Measurements from ENCODE around the gene DUSP1. TPM values are rescaled to one million over a fixed set of nuclear protein-coding genes. Genes with fewer than 3 reads are reported as not detected.
A peak's percentile ranks its signal among the peaks of the same experiment; 100 is the strongest.

Gene DUSP1
- total RNA-seq, 1 donor from 2014 or later, result 101 TPM

DNA sequence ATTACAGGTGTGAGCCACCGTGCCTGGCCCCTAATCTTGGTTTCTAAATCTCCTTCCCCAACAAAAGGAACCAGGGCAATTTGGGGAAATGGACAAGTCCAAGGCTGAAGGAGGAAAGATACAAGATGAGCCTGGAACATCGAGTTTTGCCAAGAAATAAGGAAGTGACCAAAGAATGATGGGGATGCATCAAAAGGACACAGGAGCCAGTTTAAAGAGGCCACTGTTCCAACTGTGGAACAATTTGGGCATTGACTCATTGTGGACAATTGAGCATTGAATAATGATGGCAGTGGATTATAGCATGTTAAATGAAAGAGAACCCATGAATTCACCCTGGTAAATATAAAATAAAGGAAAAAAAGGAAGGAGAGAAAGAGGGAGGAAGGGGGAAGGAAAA lies 47.5 kb downstream of the DUSP1 start:
- ATAC-seq, result no peak

DNA sequence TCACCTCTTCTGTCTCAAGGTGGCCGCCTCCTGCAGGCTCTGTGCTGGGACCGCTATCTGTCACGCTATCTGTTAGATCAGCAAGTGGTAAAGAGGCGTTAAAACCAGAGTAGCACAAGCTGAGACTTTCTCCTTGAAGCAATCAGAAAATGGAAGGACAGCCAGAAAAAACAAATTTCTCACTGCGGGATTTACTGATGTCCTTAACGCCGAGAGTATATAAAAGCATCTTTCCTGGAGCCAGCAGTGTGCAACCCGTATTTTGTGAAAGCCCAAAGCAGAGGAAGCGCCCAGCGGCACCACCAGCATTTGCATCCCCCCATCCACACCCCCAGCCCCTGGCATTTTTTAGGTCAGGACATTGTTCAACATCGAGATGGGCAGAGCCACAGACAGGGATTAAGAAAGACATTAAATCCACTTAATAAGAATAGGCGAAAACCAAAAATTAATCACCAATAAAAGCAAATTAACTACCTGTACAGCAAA lies 48.6 kb downstream of the DUSP1 start:
- ATAC-seq, result no peak

DNA sequence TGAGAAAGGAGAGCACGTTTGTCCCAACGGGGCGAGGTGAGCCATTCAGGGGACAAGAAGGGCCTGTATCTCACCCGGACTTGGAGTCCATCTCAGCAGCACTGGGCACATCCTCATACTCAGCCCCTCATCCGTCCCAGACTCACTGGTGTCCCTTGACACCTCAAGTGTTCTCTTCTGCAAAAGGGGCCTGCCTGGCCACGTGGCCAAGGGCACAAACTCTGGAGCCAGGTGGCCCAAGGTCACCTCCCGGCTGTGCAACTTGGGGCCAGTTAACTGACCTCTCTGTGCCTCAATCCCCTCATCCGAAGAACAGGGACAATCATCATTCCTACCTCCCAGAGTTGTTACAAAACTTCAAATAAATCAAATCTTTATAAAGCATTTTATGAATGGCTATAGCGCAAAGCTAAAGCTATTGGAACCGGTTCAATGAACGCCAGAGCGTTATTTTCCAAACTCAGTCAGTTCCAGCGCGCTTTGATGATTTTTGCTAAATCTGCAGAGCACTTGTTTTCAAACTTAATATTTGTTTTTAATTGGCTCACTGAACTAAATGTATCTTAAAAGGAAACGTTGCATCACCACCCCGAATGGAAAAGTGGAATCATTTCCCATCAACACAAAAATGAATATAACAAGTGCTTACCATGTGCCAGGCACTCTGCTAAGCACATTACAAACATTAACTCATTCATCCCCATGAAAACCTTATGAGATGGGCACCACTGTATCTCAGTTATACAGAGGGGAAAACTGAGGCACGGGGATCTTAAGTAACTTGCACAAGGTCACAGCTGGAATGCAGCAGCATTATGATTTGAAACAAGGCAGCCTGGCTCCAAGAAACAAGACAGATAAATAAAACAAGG lies 49.3 kb downstream of the DUSP1 start:
- no peak for ATAC-seq

DNA sequence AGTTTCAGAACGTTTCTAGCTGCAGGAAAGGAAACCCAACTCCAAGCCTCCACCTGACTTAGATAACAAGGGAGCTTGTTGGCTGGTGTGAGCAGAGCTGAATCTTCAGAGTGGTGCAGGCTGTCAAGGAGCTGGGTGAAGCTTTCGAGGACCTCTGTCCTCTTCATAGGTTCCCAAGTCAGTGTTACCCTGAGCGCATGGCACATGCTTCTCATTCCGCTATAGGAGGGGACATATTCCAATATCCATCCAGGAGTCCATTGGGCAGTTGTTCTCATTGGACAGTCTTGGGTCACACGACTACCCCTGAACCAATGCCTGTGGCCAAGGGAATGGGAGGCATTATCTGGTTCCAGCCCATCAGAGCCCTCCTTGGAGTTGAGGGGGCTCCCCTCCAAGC lies 50.3 kb downstream of the DUSP1 start:
- no peak for ATAC-seq

DNA sequence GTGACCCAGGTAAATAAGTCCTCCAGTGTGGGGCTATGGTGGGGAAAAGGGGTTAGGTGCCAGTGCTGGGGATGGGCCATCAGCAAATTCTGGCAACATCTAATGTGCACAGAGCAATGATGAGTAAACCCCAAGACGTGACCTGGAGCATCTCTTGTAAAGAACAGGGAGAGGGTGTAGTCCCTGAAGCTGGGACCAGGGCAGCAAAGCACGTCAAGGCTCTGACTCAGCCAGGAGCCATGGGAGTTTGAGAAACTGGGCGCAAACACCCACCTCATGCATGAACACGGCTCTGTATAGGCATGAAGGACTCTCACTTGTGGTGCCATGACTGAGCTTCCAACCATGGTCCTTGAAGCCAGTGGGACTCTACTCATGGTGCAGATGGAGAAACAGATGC lies 51.8 kb downstream of the DUSP1 start:
- ATAC-seq, result peak; percentile 40

DNA sequence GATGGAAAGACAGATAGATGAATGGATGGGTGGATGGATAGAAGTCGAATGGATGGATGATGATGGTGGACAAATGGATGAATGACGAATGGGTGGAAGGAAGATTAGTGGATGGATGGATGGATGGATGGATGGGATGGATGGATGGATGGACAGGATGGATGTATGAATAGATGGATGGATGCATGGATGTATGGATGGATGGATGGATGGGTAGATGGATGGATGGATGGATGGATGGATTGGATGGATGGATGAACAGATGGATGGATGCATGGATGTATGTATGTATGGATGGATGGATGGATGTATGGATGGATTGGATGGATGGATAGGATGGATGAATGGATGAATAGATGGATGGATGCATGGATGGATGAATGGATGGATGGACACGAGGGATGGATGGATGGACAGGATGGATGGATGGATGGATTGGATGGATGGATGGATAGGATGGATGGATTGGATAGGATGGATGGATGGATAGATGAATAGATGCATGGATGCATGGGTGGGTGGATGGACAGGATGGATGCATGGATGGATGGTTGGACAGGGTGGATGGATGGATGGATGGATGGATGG lies 52.4 kb downstream of the DUSP1 start:
- no peak for ATAC-seq

Other genes with a start within 250 kb of the DUSP1 start
- 12.7 TPM for gene NEURL1B, start 129.9 kb downstream of the DUSP1 start, total RNA-seq
- 58.3 TPM for gene ERGIC1, start 63.1 kb upstream of the DUSP1 start, total RNA-seq
- 40.9 TPM for gene RPL26L1, start 188.2 kb upstream of the DUSP1 start, total RNA-seq
- gene ATP6V0E1, start 212.6 kb upstream of the DUSP1 start, total RNA-seq, result 121 TPM